K562 (cell line): ENCODE measurements around the gene ATOH8. TPM values are rescaled to one million over a fixed set of nuclear protein-coding genes. Genes with fewer than 3 reads are reported as not detected.

Experiments
- ATAC-seq: fragments of 200-7000 bp; cut with Tn5 transposase; 3 replicates; pipeline ENCODE4 v1.9.1; 2020; ENCODE audit warnings: moderate library complexity
- BruUV-seq: library from RNA; stranded (reverse); fragments of 400-500 nt; replicated peaks from 2 replicates; lab custom pipeline; 2021; lab: Mats Ljungman, UMichigan
- CTCF ChIA-PET: fragments of 300-600 bp; formaldehyde crosslinking; extraction: SDS; loops from one replicate; lab custom pipeline; 2021; ENCODE audit warnings: low intra/inter-chr PET ratio; lab: Yijun Ruan, JAX
- POLR2A ChIA-PET: fragments of 300-600, 350-650 bp; sonication (Branson Sonifier 250); formaldehyde crosslinking; extraction: SDS; loops from one replicate; lab custom pipeline; 2021; ENCODE audit warnings: antibody characterized with exemption, inconsistent platforms; lab: Yijun Ruan, JAX
- DNase-seq, 4 experiments: peaks; one replicate each; pipeline versions ENCODE4 v3.0.0 to v3.0.0-alpha.2; 2011 to 2018; ENCODE audit warnings: low spot score in 3 of 4, mixed read lengths in 3 of 4; ENCODE audit errors: extremely low read depth in 1 of 4
- FAIRE-seq: peaks from 2 replicates; lab custom pipeline; 2011; peaks lifted over from hg19 to GRCh38; lab: Jason Lieb, UNC
- H2AFZ ChIP-seq: 2 replicates; pipeline ENCODE4 v1.6.0; 2011; ENCODE audit warnings: low read depth, low read length, control low read depth, inconsistent platforms
- H3K27ac ChIP-seq: fragments of 200-600 bp; 3 replicates; pipeline ENCODE4 v1.8.0; 2011; ENCODE audit warnings: low read depth, mild to moderate bottlenecking, control low read depth, inconsistent platforms, low read length, moderate library complexity, mixed read lengths; ENCODE audit errors: extremely low read depth
- H3K27me3 ChIP-seq, 2 experiments: fragments of 300-600 bp in 1 of 2; 2 replicates in 1 of 2; 3 replicates in 1 of 2; pipeline versions ENCODE4 v1.6.0 to v1.8.0; 2011; ENCODE audit warnings: inconsistent platforms in 2 of 2, low read length in 2 of 2, mild to moderate bottlenecking in 1 of 2, mixed read lengths in 1 of 2, moderate library complexity in 1 of 2; ENCODE audit not compliant: control insufficient read depth in 2 of 2, insufficient read depth in 2 of 2
- H3K36me3 ChIP-seq: fragments of 300-600 bp; 3 replicates; pipeline ENCODE4 v1.8.0; 2011; ENCODE audit warnings: mild to moderate bottlenecking, low read length, inconsistent platforms; ENCODE audit not compliant: control insufficient read depth, insufficient read depth
- H3K4me1 ChIP-seq, 2 experiments: fragments of 200-600 bp in 1 of 2; replicated peaks in 1 of 2; 2 replicates in 1 of 2; 3 replicates in 1 of 2; pipeline versions ENCODE4 v1.5.1 to v1.8.0; 2011; ENCODE audit warnings: inconsistent platforms in 2 of 2, low read length in 2 of 2, mild to moderate bottlenecking in 1 of 2, mixed read lengths in 1 of 2, moderate library complexity in 1 of 2; ENCODE audit not compliant: control insufficient read depth in 2 of 2, insufficient read depth in 2 of 2
- H3K4me2 ChIP-seq: 2 replicates; pipeline ENCODE4 v1.6.1; 2011; ENCODE audit warnings: low read length, control low read depth, inconsistent platforms, mixed read lengths; ENCODE audit not compliant: insufficient read depth
- H3K4me3 ChIP-seq: fragments of 200-600 bp; sonication (generic), shearing (Covaris generic); 2 replicates; pipeline ENCODE4 v1.5.1; 2016; ENCODE audit warnings: control low read depth, inconsistent platforms
- H3K79me2 ChIP-seq: fragments of 200-600 bp; 3 replicates; pipeline ENCODE4 v1.8.0; 2011; ENCODE audit warnings: low read length, inconsistent platforms; ENCODE audit not compliant: control insufficient read depth, insufficient read depth
- H3K9ac ChIP-seq, 2 experiments: 2 replicates each; pipeline versions ENCODE4 v1.6.0 to v1.6.1; 2011; ENCODE audit warnings: low read depth in 2 of 2, low read length in 2 of 2, control low read depth in 1 of 2, inconsistent platforms in 1 of 2, mild to moderate bottlenecking in 1 of 2, mixed read lengths in 1 of 2; ENCODE audit not compliant: insufficient read depth in 1 of 2
- H3K9me1 ChIP-seq: one replicate; pipeline ENCODE4 v1.6.0; 2011; ENCODE audit warnings: inconsistent platforms, mild to moderate bottlenecking, low read length, moderate library complexity; ENCODE audit not compliant: control insufficient read depth, insufficient read depth
- H3K9me3 ChIP-seq: replicated peaks from 2 replicates; pipeline ENCODE4 v1.5.1; 2011; ENCODE audit warnings: low read depth, low read length, inconsistent platforms; ENCODE audit not compliant: control insufficient read depth, insufficient read depth
- H4K20me1 ChIP-seq: replicated peaks from 2 replicates; pipeline ENCODE4 v1.6.1; 2011; ENCODE audit warnings: low read length, inconsistent platforms, mixed read lengths; ENCODE audit not compliant: control insufficient read depth, insufficient read depth
- BACH1 ChIP-seq: fragments of 200-800 bp; sonication (Bioruptor generic); IDR thresholded peaks from 2 replicates; pipeline ENCODE4 v1.6.1; 2016; ENCODE audit warnings: missing genetic modification characterization, missing compliant biosample characterization
- HMBOX1 ChIP-seq: sonication (generic); IDR thresholded peaks from 2 replicates; pipeline ENCODE4 v1.6.1; 2016
- MYC ChIP-seq, 2 experiments: fragments of 250-450 bp in 1 of 2; sonication (Bioruptor Pico) in 1 of 2; IDR thresholded peaks; 2 replicates each; pipeline versions ENCODE4 v1.5.1 to v1.6.1; 2012 to 2021; ENCODE audit warnings: low read depth in 2 of 2, borderline replicate concordance in 1 of 2, improper control_type of control experiment in 1 of 2, low read length in 1 of 2, mild to moderate bottlenecking in 1 of 2, moderate library complexity in 1 of 2
- PHB2 ChIP-seq: fragments of 450-650 bp; IDR thresholded peaks from 2 replicates; pipeline ENCODE4 v1.6.1; 2017; ENCODE audit warnings: low read depth
- POLR2G ChIP-seq: fragments of 200-400 bp; formaldehyde crosslinking; IDR thresholded peaks from 2 replicates; pipeline ENCODE4 v1.6.1; 2017; ENCODE audit warnings: low read depth, mild to moderate bottlenecking, antibody characterized with exemption, low read length, moderate library complexity
- SIRT6 ChIP-seq: IDR thresholded peaks from one replicate; pipeline ENCODE4 v1.6.1; 2012; ENCODE audit warnings: low read depth, mild to moderate bottlenecking, control low read depth, inconsistent platforms, low read length, moderate library complexity
- ZNF395 ChIP-seq: fragments of 200-800 bp; sonication (Bioruptor generic); IDR thresholded peaks from 2 replicates; pipeline ENCODE4 v1.6.1; 2017; ENCODE audit warnings: missing genetic modification characterization, missing compliant biosample characterization
- ZNF589 ChIP-seq: fragments of 200-800 bp; sonication (Bioruptor generic); IDR thresholded peaks from 2 replicates; pipeline ENCODE4 v1.6.1; 2016; ENCODE audit warnings: low read depth, missing genetic modification characterization, missing compliant biosample characterization
- WGBS: fragments of 100-300 bp; shearing (Covaris generic); methylation state at CpG from one replicate; pipeline ENCODE4 v1.1.6; 2016; ENCODE audit warnings: low coverage, mixed read lengths; ENCODE audit not compliant: insufficient coverage; ENCODE audit errors: missing lambda C conversion rate; 5-methylcytosine and 5-hydroxymethylcytosine counted together
- in situ Hi-C: fragments of 300-500 bp; cut with MboI; formaldehyde crosslinking; loops from 4 replicates; pipeline ENCODE4 v1.15.0; 2018; ENCODE audit warnings: inconsistent platforms, mixed read lengths
- intact Hi-C: fragments of 100-400 bp; cut with micrococcal nuclease; formaldehyde crosslinking; loops from 2 replicates; pipeline ENCODE4 v1.14.2; 2022
- polyA plus RNA-seq, 8 experiments: library from polyadenylated mRNA; depleted of rRNA in 4 of 8; stranded (reverse) in 5 of 8; unstranded in 3 of 8; fragments of >200 nt; fragmentation: Nextera tagmentation in 2 of 8; fragmentation: Illumina TruSeq in 1 of 8; extraction: Ambion mirVana in 2 of 8; extraction: Trizol in 1 of 8; gene quantifications; 2 replicates each; pipeline versions ENCODE4 v1.2.1 to v1.2.3, GENCODE V29; 2011 to 2014; ENCODE audit warnings: inconsistent platforms in 1 of 8, missing spikeins in 1 of 8
- total RNA-seq, 7 experiments: library from RNA; depleted of rRNA in 6 of 7; stranded (reverse); fragments of >200 nt in 6 of 7; fragmentation: Illumina TruSeq in 2 of 7; extraction: Trizol in 2 of 7; gene quantifications; 2 replicates each; pipeline versions ENCODE4 v1.2.1 to v1.2.3, GENCODE V29; 2011 to 2021; ENCODE audit warnings: low replicate concordance in 1 of 7

Gene ATOH8
- total and polyA plus RNA-seq, 9 of the 15 experiments (the other 6 are each of a cell fraction or from before 2014, with no cell fraction given): not detected

GRCh38 chr2:85827879-85828569 is 74.2 kb downstream of the ATOH8 start:
- no peak for DNase-seq
- H3K79me2 ChIP-seq: no peaks in the 10 kb centered on the region
- no TSS peak for BruUV-seq
- intact Hi-C loops (loop anchor here (1.0 to 10.0 kb wide), 5 partner anchors 59 to 539 kb away; partner anchors contain the start of gene ST3GAL5), in situ Hi-C loops (loop anchor here (5.0 to 10.0 kb wide), 2 partner anchors 249 to 547 kb away; no protein-coding TSS in a partner anchor)
- H3K27me3 ChIP-seq: 0 out of 5 replicates have a peak, but pooled peaks cover 0 to 5% of the 10 kb centered on the region in 2 experiments
- no peaks in the 10 kb centered on the region for H3K9me3 ChIP-seq
- peak; percentile 22 for ATAC-seq
- 46% methylated on average over 18 of the region's 18 CpGs for WGBS
- no peaks in the 10 kb centered on the region for H3K9me1 ChIP-seq
- ChIA-PET POLR2A (interaction anchor here (0.7 to 1.6 kb wide), 7 partner anchors 9 to 254 kb away, joined by 3 to 9 read pairs (median 4); no protein-coding TSS in a partner anchor), CTCF (interaction anchor here (0.6 to 7.8 kb wide), 6 partner anchors 8 to 540 kb away, joined by 3 to 129 read pairs (median 3); partner anchors contain the start of gene ST3GAL5)
- peak overlapping the region; percentile 51 to 80; a peak in 2 of 4 replicates for H3K9ac ChIP-seq
- no peak overlapping the region; the same call in 2 of the 3 replicates for H3K27ac ChIP-seq
- TF ChIP-seq ZNF589 (peak; percentile 73; the same call in 1 of the 2 replicates), ZNF395 (CRISPR knock-in tag) (0 out of 2 replicates have a peak, but pooled peaks have one; percentile 22), MYC (IDR thresholded peaks at IDR 0.05; ENCODE audit: low read depth, low read length) (no peak), MYC (CRISPR knock-in tag; IDR thresholded peaks at IDR 0.05; ENCODE audit: borderline replicate concordance, low read depth) (0 out of 2 replicates have a peak, but pooled peaks have one; percentile 3), BACH1 (tag) (0 out of 2 replicates have a peak, but pooled peaks have one; percentile 13), PHB2 (no peak), POLR2G (0 out of 2 replicates have a peak, but pooled peaks have one; percentile 6), SIRT6 (no peak), HMBOX1 (no peak)
- H3K4me1 ChIP-seq: peaks cover 7 to 8% of the 10 kb centered on the region in 2 experiments; a peak in 4 of 5 replicates
- no peaks in the 10 kb centered on the region for H3K36me3 ChIP-seq
- no peaks in the 10 kb centered on the region for H4K20me1 ChIP-seq
- H3K4me3 ChIP-seq: no peak overlapping the region
- H2AFZ ChIP-seq: peak overlapping the region; percentile 96
- H3K4me2 ChIP-seq: peak overlapping the region; percentile 70
- FAIRE-seq: no peak
